Peyer's patch (tissue), 4 donors: ENCODE data around the gene PSMB9.

Experiments
- POLR2A ChIP-seq, 2 donors: fragments of 450-650 bp; IDR thresholded peaks; one replicate each; pipeline ENCODE4 v1.5.1; 2017; ENCODE audit warnings: antibody characterized with exemption in 2 of 2, mild to moderate bottlenecking in 2 of 2, moderate library complexity in 2 of 2
- TF ChIP-seq, protein P1 (sequence below), 6 experiments: fragments of 450-650 bp in 4 of 6; fragments of 200-600 bp in 2 of 6; sonication (generic) in 1 of 6; IDR thresholded peaks; one replicate each; pipeline ENCODE4 v1.5.1; 2017 to 2019; ENCODE audit warnings: antibody characterized with exemption in 6 of 6, mild to moderate bottlenecking in 3 of 6, moderate library complexity in 1 of 6

DNA sequence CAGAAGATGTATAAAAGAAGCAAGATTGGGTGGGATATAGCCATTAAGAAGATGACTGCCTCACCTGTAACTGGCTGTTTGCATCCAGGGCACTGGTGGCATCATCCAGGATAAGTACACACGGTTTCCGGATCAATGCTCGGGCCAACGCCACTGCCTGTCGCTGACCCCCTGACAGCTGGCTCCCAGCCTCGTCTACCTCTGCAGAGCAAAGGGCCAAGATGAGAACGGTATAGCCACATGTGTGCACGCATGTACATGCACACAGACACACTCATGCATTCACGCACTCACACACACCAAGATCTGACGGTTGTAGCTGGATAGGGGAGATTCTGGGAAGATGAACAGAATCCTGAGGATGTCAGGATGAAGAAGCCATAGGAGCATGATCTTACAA is 7.0 kb upstream of the PSMB9 start:
- TF ChIP-seq, protein P1, sequence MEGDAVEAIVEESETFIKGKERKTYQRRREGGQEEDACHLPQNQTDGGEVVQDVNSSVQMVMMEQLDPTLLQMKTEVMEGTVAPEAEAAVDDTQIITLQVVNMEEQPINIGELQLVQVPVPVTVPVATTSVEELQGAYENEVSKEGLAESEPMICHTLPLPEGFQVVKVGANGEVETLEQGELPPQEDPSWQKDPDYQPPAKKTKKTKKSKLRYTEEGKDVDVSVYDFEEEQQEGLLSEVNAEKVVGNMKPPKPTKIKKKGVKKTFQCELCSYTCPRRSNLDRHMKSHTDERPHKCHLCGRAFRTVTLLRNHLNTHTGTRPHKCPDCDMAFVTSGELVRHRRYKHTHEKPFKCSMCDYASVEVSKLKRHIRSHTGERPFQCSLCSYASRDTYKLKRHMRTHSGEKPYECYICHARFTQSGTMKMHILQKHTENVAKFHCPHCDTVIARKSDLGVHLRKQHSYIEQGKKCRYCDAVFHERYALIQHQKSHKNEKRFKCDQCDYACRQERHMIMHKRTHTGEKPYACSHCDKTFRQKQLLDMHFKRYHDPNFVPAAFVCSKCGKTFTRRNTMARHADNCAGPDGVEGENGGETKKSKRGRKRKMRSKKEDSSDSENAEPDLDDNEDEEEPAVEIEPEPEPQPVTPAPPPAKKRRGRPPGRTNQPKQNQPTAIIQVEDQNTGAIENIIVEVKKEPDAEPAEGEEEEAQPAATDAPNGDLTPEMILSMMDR (IDR thresholded peaks at IDR 0.05) = no peak
- TF ChIP-seq POLR2A (IDR thresholded peaks at IDR 0.05) = no peak
